ENCODE results near the gene TSHZ2.
"Not testable (repeated sequence)": the region's sequence is repeated elsewhere in the genome, so short reads cannot be mapped to it uniquely, and the experiment has no call there.

The TSHZ2 gene

DNA sequence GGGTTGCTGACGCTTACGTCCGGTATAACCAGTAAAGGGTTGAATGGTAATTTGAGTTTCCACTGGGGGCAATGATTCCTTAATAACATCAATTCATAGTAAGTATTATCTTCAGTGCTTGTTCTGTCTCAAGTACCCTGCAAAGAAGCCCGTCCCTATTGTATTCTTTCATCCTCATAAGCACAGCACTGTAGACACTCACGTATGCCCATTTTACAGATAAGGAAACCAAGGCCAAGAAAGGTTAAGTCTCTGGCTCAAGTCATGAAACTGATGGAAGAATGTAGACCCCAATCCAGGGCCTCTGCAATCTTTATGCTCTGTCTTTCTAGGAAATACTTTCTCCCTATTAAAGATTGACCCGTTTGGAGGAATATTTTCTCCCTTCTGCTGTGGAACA lies 370.3 kb downstream of the TSHZ2 start:
- no peak for DNase-seq (ENCODE audit: low read depth)

DNA sequence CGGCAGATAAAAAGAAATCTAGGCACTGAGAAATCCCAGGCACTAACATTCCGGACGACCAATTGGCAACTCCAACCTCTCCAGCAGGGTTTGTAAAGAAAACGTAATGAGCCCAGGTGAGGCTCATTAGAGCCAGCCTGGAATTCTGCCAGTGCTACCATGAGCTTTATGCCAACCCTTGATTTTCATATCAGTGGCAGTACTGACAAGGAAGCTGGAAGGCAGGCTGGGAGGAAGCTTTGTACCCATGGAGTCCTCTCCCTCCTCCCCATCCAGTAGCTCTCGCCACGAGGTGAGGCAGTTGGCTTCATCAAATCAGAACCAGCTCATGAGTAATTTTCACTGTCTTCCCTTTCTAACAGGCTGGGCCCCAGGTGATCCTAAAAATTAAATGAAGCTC lies 371.3 kb downstream of the TSHZ2 start:
- no peak for DNase-seq (ENCODE audit: low read depth)

DNA sequence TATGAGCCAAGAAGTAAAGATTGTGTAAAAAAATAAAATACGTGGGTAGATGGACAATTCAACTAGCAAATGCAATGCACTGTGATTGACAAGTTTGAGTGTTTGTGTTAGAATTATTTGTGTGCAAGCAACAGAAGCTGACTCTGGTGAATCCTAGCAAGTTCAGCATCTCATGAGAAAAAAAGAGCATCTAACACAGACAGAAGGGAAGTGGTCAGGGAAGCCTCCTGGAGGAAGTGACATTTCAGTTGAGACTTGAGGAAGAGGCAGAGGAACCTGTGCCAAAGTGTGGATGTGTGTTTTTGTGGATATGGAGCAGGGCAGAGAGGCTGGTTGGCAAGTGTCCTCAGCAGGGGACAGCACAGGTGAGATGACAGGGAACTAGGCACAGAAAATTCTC lies 372.7 kb downstream of the TSHZ2 start:
- DNase-seq (ENCODE audit: low read depth), result no peak

DNA sequence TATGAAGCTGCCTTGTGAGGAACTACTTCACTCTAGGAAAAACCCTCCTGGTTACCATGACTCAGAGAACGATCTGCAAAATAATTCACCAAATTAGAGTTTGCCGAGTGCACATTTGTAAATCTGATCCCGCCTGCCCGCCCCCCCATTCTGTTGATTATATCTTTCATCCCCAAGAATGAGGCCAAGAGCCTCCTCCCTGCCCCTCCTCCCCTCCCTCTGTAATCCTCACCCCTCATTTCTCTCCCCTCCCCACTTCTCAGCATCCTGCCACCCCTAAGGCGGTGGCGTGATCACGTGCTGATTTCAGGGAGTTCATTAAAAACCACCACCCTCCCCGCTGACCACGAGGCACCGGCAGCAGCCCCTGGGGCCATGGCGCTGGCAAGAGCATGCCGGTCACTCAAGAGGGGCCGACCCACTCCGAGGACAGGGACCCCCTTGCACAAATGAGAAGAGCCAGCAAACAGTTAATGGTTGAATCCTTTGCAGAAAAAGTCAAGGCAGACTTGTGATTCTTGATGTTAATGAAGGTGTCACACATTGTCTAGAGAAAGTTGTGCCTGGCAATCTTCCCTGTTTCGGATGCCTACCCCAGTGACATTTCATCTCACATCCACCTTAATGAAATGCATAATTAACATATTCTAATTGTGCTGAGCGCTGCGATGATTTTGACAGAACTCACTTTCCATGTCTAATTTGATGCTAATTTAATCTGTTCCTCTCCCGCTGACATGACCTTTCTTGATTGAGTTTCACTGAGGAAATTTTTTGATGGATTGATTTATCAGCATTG lies 373.6 kb downstream of the TSHZ2 start:
- no peak for DNase-seq (ENCODE audit: low read depth)

DNA sequence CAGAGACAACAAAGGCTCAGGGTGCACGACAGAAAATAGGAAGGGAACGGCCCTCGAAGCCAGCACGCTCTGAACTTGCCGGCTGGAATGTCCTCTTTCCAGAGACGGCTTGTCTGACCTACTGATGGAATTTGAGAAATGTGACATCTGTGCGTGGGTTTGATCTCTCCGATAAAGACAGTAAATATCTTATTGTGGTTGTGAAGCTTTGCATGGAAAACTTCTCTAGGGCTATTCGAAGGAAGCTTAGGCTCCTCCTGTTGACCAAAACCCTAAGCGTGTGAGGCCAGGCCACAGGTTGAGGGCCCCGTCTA lies 374.1 kb downstream of the TSHZ2 start:
- DNase-seq (ENCODE audit: low read depth), result no peak

DNA sequence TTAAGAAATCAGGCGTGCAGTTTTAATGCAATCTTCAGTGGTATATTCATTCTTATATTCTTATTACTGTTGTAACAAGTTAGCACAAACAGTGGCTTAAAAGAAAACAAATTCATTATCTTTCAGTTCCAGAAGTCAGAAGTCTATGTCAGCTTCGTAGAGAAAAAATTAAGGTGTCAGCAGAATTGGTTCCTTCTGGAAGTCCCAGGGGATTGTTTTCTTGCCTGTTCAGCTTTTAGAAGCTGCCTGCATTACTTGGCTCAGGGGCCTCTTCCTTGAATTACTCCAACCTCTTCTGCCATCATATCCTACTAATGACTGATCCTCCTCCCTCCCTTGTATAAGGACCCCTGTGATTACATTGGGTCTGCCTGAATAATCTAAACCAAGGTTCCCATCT lies 377.6 kb downstream of the TSHZ2 start:
- no peak for DNase-seq (ENCODE audit: low read depth)

DNA sequence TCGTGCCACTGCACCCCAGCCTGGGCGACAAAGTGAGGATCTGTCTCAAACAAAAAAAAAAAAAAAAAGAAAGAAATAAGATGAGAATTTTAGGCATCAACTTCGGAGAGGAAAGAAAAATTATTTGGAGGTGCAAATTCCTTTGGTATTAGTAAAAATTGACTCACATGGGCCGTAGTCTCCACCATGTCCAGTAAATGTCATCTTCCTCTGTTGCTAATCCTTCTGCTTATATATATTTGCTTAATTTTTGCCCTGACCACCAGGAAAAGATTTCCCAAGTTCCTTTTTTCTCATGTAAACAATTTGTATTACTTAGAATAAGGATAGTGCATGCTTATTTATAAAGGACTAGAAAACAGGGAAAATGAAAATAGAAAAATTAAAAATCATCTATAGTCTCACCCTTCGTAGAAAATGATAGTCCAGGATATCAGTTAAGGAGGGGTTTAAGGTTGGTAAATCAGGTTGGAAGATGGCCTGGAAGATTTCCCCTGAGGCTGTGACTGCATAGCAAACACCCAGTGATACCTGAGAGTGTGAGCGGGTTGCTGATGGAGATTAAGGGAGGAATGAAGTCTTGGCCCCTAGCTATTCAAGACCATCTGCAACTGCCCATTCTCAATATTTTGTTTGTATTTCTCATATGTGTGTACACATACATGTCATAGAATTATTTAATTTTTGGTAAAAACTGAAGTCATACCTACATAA lies 380.7 kb downstream of the TSHZ2 start:
- DNase-seq (ENCODE audit: low read depth), result no peak

DNA sequence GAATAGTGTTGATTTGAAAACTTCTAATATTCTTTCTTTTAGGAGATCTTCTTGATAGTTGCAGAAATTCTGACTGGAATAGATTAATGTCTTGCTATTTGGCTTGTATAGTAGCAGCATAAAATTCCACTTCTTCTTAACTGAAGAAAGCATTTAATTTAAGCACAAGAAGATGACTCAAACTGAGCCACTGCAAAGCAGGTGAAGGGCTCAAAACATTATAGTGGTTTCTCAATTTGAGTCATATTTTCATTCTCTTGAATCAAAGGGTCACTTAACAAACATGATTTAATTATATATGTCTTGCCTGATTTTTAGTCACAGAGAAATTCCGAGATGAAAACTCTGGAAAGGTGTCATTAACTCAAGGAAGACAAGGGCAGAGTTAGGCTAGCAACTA lies 382.2 kb downstream of the TSHZ2 start:
- DNase-seq (ENCODE audit: low read depth), result no peak

DNA sequence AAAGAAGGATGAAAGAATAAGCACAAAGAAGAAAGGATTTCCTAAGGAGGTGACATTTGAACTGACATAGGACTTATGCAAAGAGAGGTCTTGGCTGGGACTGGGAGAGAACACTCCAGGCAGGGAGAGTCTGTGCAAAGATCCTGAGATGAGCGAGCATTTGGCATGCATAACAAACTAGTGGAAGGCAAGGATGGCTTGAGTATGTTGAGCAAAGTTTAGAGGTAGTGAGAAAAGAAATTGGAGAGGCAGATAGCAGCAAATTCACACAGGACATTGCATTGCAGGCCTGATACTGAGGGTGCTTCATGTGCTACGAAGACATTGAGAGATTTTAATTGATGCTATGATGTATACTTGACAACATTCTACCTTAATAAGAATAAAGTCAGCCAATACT lies 383.6 kb downstream of the TSHZ2 start:
- DNase-seq (ENCODE audit: low read depth), result no peak

DNA sequence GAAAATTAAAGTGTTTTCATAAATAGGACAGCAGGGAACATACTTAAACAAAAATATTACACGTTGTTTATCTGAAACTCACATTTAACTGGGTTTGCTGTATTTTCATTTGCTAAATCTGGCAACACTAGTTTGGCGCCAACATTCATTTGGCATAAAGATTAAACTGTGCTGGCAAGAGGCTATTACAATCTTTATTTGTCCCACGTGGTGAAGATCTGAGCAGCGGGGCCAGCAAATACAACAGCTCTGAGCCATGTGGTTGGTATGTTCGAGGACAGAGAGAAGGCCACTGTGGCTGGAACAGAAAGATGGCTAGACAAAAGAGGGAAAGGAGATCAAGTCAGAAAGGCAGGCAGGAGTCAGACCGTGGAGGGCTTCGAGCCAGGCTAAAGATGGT lies 387.3 kb downstream of the TSHZ2 start:
- no peak for DNase-seq (ENCODE audit: low read depth)

DNA sequence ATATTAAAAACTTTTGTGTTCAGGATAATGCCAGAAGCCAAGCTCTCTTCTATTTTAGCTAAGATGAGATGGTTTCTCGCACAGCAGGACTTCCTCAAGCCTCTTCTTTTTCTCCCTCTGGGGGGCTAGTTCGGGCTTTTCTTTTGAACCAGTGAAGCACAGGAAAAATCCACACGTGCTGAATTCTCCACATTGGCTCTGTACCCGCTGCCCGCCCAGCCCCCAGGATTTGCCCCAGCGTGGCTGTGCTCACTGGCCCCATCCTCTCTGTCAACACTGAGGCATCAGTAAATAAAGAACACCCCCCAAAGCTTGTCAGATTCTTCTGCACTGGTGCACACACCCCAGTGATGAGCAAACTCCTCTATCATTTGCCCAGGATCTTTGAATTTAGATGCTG lies 388.7 kb downstream of the TSHZ2 start:
- DNase-seq (ENCODE audit: low read depth), result no peak

DNA sequence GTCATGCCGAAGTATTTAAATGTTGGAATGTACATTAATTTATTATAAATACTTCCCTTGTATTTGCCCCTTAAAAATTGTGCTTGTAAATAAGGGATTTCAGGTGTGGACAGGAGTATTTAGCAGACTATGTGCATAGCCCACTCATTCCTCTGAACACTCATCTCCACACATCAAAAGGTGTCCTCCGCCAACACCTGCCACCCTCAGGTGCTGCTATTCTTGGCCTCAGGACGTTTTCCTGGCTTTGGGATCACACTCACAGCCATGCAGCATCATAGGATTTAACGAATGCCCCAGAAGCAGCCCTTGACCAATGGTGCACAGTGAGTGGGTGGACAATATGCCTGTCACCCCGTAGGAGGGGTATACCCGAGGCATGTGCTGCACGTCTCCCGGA lies 390.6 kb downstream of the TSHZ2 start:
- no peak for DNase-seq (ENCODE audit: low read depth)

DNA sequence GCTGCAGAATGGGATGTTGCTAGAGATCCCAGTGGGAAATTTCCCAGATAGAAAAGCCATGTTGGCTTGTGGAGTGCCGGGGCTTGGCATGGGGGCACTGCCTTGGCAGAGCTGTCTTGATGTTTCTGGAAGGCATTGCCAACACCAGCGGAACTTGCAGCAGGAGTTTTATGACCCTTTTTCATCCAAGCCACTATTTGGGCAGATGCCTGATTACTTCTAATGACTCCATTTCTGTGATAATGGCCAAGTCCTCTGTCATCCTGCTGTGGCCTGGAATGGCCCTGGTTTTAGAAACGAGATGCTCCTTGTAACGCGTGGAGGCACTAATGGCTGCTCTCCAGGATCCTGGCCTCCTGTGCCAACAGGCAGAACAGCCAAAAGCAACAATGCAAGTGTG lies 392.5 kb downstream of the TSHZ2 start:
- DNase-seq (ENCODE audit: low read depth), result no peak

DNA sequence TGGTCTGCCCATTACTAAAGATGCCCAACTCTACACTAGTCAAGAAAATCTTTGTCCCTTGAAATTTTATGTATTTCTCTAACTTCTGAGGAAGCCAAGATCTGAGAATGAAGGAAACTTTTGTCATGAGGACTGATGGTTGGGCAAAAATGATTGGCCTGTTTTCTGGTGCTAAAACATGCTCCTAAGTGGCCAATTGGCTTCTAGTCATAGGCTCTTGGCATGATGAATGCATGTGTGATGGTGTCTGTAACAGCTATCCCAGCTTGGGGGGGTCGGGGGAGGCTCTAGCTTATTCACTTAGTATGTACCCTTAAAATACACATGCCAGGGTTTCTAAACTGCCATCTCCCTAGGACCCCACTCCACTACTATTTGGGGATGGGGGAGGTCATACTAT lies 392.9 kb downstream of the TSHZ2 start:
- DNase-seq (ENCODE audit: low read depth), result no peak

DNA sequence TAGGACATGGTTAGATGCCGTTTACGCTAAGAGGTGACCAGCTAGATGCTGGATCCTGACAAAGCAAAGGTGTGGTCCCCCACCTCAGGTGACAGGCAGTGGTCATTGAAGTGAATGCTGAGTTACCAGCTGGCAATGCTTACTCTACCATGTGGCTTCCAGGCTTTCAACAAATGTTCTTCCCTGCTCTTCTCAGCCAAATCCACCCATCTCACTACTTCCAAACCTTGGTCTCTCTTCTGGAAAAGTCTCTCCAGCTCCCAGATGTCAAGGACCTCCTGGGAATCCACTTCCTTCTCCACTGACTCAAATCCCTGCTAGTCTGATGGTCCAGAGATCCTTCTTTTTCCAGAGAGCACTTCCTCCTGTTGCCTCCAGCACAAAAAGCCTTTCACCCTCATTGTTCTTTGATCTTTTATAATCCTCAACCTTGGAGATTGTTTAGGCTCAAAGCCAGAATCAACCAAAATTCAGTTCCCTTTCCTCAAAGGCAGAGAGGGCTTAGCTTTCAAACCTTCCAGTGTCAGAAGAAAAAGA lies 393.4 kb downstream of the TSHZ2 start:
- DNase-seq (ENCODE audit: low read depth), result no peak

DNA sequence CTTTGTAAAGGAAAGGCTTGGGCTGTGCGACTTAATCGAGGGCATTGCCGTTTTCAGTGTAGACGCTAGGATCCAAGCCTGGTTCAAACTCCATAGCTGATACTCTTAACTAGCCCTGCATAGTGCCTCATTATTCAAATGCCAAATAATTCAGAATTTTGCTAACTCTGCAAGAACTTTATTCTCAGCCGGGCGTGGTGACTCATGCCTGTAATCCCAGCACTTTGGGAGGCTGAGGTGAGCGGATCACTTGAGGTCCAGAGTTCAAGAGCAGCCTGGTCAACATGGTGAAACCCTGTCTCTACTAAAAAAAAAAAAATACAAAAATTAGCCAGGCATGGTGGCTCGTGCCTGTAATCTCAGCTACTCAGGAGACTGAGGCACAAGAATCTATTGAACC lies 394.8 kb downstream of the TSHZ2 start:
- not testable (repeated sequence) for DNase-seq (ENCODE audit: low read depth)

DNA sequence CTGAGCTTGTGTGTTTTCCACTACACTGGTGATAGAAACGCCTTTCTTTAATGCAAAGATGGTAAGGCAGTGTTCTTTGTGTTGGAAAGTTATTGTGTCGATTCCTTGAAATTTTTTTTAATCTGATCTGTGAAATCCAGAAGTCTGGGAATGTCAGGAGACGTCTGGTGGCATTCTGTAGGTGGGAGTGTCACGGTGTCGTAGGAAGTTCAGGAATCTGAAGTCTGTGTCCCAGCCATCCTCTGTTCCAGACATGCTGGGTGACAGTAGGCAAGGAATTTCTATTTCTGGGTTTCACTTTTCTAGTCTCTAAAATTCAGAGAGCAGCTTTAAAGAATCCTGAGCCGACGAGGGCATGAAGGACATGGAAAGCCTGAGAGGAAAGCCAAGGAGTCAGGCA lies 397.7 kb downstream of the TSHZ2 start:
- DNase-seq (ENCODE audit: low read depth), result no peak

DNA sequence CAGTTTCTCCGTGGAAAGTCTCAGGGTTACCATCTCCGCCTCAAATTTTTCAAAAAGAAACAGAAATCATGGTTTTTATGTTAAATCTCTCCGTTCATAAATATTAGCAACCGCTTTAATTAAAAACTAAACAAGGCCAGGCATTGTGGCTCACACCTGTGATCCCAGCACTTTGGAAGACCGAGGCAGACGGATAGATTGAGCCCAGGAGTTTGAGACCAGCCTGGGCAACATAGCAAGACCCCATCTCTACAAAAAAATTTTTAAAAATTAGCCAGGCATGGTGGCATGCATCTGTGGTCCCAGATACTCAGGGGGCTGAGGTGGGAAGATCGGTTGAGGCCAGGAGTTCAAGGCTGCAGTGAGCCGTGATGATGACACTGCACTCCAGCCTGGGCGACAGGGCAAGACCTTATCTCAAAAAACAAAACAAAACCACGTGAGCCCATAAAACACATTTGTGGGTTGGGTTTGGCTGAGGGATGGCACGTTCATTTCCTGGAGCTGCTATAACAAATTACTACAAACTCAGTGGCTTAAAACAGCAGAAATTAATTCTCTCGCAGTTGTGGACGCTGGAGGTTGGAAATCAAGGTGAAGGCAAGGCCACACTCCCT lies 398.3 kb downstream of the TSHZ2 start:
- no peak for DNase-seq (ENCODE audit: low read depth)

DNA sequence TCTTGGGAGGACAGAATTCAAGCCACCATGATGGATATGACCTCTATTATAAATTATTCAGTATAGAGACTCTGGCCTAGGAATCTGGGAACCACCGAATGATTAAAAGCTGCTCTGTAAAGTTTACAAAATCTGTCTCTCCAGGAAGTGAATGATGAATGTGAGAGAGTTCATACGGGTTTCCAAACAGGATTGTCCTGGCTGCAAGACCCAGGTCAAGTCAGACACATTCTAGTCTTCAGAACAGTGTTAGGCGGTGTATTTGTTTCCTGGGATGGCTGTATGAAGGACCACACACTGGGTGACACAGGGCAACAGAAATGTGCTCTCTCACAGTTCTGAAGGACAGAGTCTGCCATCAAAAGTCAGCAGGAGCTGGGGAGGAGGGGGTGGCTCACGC lies 399.1 kb downstream of the TSHZ2 start:
- no peak for DNase-seq (ENCODE audit: low read depth)

DNA sequence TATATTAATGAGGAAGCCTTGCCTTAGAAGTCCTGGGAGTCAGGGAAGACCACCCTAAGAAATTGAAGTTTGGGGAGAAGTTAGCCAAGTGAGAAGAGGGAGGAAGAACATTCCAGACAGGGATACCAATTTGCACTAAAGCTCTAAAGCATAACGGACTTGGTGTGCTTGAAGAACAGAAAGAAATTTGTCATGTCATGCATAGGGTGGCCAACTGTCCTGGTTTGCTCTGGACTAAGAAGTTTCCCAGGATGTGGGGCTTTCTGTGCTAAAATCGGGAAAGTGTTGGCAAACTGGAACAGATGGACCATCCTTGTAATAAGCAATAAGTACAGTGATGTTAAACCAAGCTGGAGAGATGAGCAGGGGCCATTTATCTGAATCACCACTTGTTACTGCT lies 403.9 kb downstream of the TSHZ2 start:
- no peak for DNase-seq (ENCODE audit: low read depth)

DNA sequence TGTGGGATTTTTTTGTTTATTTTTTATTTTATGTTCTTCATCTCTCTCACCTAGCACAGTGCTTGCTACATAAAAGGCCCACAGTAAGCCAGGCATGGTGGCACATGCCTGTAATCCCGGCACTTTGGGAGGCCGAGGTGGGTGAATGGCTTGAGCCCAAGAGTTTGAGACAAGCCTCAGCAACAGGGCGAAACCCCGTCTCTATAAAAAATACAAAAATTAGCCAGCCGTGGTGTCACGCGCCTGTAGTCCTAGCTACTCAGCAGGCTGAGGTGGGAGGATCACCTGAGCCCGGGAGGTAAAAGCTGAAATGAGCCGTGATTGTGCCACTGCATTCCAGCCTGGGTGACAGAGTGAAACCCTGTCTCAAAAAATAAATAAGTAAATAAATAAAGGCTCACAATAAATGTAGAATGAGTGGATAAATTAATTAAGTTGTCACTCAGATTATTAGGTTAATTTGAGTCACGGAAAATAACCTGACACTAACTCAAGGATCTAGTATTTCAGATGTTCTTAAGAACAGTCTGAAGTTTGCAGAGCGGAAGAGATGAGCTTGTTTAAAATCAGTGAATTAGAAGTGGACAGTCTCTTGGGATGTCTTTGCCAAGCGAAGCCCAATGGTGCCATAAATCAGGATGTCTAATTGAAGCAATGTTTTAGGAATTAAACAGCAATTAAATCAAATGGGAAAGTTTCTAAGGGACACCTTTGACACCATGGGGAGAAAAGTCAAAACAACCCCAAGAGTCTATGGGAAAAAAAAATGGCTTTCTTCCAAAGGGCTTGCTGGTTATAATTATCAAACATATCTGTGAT lies 407.1 kb downstream of the TSHZ2 start:
- no peak for DNase-seq (ENCODE audit: low read depth)

DNA sequence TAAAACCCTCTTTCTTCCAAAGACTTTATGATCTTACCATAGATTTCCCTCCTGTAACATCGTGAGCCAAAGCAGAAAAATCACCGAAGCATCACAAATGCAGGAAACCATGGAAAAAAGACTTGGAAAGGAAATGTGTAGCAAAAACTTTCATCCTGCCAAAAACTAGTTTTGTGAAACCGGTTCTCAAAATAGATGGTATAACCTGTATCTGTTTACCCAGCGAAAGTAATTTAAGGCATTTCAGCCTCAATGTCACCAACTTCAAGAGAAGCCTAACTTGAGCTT lies 407.6 kb downstream of the TSHZ2 start:
- no peak for DNase-seq (ENCODE audit: low read depth)

All from CMK (cell line).